Esophagus squamous epithelium (tissue), 4 donors: ENCODE data around the gene TMC6.

Experiments used
- POLR2A ChIP-seq, 4 donors: fragments of 450-650 bp; IDR thresholded peaks; one replicate each; pipeline ENCODE4 v1.6.1; 2017; ENCODE audit warnings: antibody characterized with exemption in 4 of 4, mild to moderate bottlenecking in 4 of 4, moderate library complexity in 3 of 4
- TF ChIP-seq, protein P1 (sequence below), 6 experiments: fragments of 450-650 bp in 4 of 6; fragments of 200-600 bp in 2 of 6; sonication (generic) in 2 of 6; IDR thresholded peaks; one replicate each; pipeline ENCODE4 v1.5.1; 2016 to 2019; ENCODE audit warnings: antibody characterized with exemption in 6 of 6, mild to moderate bottlenecking in 4 of 6, moderate library complexity in 4 of 6

GRCh38 chr17:78075545-78075944 lies 53.0 kb downstream of the TMC6 start:
- TF ChIP-seq, protein P1, sequence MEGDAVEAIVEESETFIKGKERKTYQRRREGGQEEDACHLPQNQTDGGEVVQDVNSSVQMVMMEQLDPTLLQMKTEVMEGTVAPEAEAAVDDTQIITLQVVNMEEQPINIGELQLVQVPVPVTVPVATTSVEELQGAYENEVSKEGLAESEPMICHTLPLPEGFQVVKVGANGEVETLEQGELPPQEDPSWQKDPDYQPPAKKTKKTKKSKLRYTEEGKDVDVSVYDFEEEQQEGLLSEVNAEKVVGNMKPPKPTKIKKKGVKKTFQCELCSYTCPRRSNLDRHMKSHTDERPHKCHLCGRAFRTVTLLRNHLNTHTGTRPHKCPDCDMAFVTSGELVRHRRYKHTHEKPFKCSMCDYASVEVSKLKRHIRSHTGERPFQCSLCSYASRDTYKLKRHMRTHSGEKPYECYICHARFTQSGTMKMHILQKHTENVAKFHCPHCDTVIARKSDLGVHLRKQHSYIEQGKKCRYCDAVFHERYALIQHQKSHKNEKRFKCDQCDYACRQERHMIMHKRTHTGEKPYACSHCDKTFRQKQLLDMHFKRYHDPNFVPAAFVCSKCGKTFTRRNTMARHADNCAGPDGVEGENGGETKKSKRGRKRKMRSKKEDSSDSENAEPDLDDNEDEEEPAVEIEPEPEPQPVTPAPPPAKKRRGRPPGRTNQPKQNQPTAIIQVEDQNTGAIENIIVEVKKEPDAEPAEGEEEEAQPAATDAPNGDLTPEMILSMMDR (IDR thresholded peaks at IDR 0.05) = no peak
- no peak for TF ChIP-seq POLR2A (IDR thresholded peaks at IDR 0.05)
